SU-DHL-6 (cell line): ENCODE results near the gene MS4A6A.
"Not testable (repeated sequence)": the region's sequence is repeated elsewhere in the genome, so short reads cannot be mapped to it uniquely, and the experiment has no call there.

Source experiments
- H2AFZ ChIP-seq: fragments of 200-600 bp; sonication (generic); 2 replicates; pipeline ENCODE4 v1.6.1; 2014; ENCODE audit warnings: low read depth, mild to moderate bottlenecking, moderate library complexity, mixed read lengths, antibody characterized with exemption, low read length; ENCODE audit not compliant: severe bottlenecking
- H3F3A ChIP-seq: fragments of 200-600 bp; shearing (Covaris generic); 2 replicates; pipeline ENCODE4 v1.6.0; 2016; ENCODE audit warnings: antibody characterized with exemption, mild to moderate bottlenecking; ENCODE audit not compliant: insufficient read depth
- H3K27ac ChIP-seq: fragments of 200-600 bp; sonication (generic); 2 replicates; pipeline ENCODE4 v1.5.1; 2016; ENCODE audit warnings: low read depth, mild to moderate bottlenecking, low read length, moderate library complexity, mixed read lengths
- H3K27me3 ChIP-seq: fragments of 200-600 bp; sonication (generic), shearing (Covaris generic); 2 replicates; pipeline ENCODE4 v1.6.0; 2014; ENCODE audit warnings: mild to moderate bottlenecking, low read length
- H3K36me3 ChIP-seq: fragments of 200-600 bp; sonication (generic); 2 replicates; pipeline ENCODE4 v1.6.1; 2014; ENCODE audit warnings: mild to moderate bottlenecking, low read length, mixed read lengths
- H3K4me2 ChIP-seq: fragments of 300-600, 200-600 bp; shearing (Covaris generic), sonication (generic); 2 replicates; pipeline ENCODE4 v1.6.0; 2014; ENCODE audit warnings: low read length, low read depth, mild to moderate bottlenecking; ENCODE audit not compliant: poor library complexity, severe bottlenecking
- H3K4me3 ChIP-seq: fragments of 200-600 bp; sonication (generic); 2 replicates; pipeline ENCODE4 v1.5.1; 2014; ENCODE audit warnings: antibody characterized with exemption, low read length, mild to moderate bottlenecking, mixed read lengths; ENCODE audit not compliant: insufficient read depth, poor library complexity, severe bottlenecking
- H3K79me2 ChIP-seq: fragments of 200-600 bp; sonication (generic); 2 replicates; pipeline ENCODE4 v1.6.1; 2014; ENCODE audit warnings: mild to moderate bottlenecking, low read length, moderate library complexity; ENCODE audit not compliant: insufficient read depth
- H3K9ac ChIP-seq: fragments of 200-600 bp; sonication (generic); 2 replicates; pipeline ENCODE4 v1.7.0; 2014; ENCODE audit warnings: mild to moderate bottlenecking, low read length
- H3K9me2 ChIP-seq: fragments of 200-600 bp; sonication (generic); replicated peaks from 2 replicates; pipeline ENCODE4 v1.6.1; 2014; ENCODE audit warnings: low read length; ENCODE audit not compliant: insufficient read depth
- H3K9me3 ChIP-seq: fragments of 200-600 bp; sonication (generic); 2 replicates; pipeline ENCODE4 v1.6.1; 2014; ENCODE audit warnings: low read length, mixed read lengths; ENCODE audit not compliant: insufficient read depth
- H4K20me1 ChIP-seq: fragments of 200-600 bp; sonication (generic); 2 replicates; pipeline ENCODE4 v1.6.1; 2014; ENCODE audit warnings: low read depth, mild to moderate bottlenecking, antibody characterized with exemption, low read length, moderate library complexity, mixed read lengths
- EZH2phosphoT487 ChIP-seq: fragments of 200-600 bp; sonication (generic), shearing (Covaris generic); conservative IDR thresholded peaks from 2 replicates; pipeline ENCODE4 v1.6.1; 2018; ENCODE audit warnings: mild to moderate bottlenecking, antibody characterized with exemption, low read length, moderate library complexity, mixed read lengths
- TF ChIP-seq, protein P1 (sequence below): fragments of 200-600 bp; sonication (generic); IDR thresholded peaks from one replicate; pipeline ENCODE4 v1.5.1; 2017; ENCODE audit warnings: antibody characterized with exemption, mild to moderate bottlenecking, low read length, moderate library complexity; ENCODE audit not compliant: insufficient read depth, poor library complexity, severe bottlenecking

MS4A6A gene

DNA sequence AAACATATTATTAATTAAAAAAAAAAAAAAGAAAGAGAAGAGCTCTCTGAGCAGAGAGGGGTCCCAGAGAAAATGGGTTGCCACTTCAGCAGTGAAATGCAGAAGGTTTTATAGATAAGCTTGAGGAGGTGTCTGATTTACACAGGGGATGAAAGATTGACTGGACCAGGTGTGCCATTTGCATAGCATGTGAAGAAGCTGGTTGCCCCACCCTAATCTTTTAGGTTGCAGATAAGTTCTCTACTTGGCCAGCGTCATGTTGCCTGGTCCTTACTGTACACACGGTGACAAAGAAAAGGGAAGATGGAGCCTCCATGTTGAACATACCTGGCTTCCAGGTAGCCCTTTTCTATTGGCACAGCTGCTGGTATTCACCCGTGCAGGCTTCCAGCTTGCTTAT, 53.0 kb downstream of the MS4A6A start:
- no peaks in the 10 kb centered on the region for H3K9me2 ChIP-seq
- no peak overlapping the region for H3K27ac ChIP-seq
- no peak overlapping the region for H2AFZ ChIP-seq
- no peak overlapping the region for H3K9ac ChIP-seq
- H3K9me3 ChIP-seq = no peaks in the 10 kb centered on the region
- TF ChIP-seq, protein P1, sequence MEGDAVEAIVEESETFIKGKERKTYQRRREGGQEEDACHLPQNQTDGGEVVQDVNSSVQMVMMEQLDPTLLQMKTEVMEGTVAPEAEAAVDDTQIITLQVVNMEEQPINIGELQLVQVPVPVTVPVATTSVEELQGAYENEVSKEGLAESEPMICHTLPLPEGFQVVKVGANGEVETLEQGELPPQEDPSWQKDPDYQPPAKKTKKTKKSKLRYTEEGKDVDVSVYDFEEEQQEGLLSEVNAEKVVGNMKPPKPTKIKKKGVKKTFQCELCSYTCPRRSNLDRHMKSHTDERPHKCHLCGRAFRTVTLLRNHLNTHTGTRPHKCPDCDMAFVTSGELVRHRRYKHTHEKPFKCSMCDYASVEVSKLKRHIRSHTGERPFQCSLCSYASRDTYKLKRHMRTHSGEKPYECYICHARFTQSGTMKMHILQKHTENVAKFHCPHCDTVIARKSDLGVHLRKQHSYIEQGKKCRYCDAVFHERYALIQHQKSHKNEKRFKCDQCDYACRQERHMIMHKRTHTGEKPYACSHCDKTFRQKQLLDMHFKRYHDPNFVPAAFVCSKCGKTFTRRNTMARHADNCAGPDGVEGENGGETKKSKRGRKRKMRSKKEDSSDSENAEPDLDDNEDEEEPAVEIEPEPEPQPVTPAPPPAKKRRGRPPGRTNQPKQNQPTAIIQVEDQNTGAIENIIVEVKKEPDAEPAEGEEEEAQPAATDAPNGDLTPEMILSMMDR = no peak
- TF ChIP-seq EZH2phosphoT487 = no peak
- no peaks in the 10 kb centered on the region for H3K27me3 ChIP-seq
- no peaks in the 10 kb centered on the region for H3F3A ChIP-seq
- no peak overlapping the region for H3K4me2 ChIP-seq
- no peaks in the 10 kb centered on the region for H3K79me2 ChIP-seq
- H3K4me3 ChIP-seq = no peak overlapping the region
- no peaks in the 10 kb centered on the region for H4K20me1 ChIP-seq
- H3K36me3 ChIP-seq = no peaks in the 10 kb centered on the region

DNA sequence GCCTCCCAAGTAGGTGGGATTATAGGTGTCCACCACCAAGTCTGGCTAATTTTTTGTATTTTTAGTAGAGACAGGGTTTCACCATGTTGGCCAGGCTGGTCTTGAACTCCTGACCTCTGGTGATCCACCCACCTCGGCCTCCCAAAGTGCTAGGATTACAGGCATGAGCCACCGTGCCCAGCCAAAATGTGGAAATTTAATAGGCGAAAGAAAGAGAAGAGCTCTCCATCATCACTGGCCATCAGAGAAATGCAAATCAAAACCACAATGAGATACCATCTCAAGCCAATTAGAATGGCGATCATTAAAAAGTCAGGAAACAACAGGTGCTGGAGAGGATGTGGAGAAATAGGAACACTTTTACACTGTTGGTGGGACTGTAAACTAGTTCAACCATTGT, 54.0 kb downstream of the MS4A6A start:
- not testable (repeated sequence) for H4K20me1 ChIP-seq, H3K9ac ChIP-seq, H3K36me3 ChIP-seq, H3K9me2 ChIP-seq, H3K4me3 ChIP-seq, H2AFZ ChIP-seq, H3K27ac ChIP-seq, H3F3A ChIP-seq, H3K9me3 ChIP-seq, H3K4me2 ChIP-seq, H3K79me2 ChIP-seq, H3K27me3 ChIP-seq

DNA sequence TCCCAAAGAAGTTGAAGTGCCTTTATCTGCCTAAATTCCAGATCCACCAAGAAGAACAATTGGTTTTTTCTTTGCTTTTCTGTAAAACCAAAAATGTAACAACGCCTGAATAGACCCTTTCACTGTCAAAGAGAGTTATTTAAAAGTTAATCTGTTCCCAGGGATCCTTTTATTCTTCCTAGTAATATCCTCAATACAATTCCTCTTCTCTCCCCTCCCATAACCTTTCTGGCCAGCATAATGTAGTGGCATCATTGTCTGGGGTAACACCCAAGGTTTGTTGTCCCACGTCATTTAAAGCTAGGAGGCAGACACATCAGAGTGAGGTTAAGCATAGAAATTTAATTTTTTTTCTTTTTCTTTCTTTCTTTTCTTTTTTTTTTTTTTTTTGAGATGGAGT, 54.5 kb downstream of the MS4A6A start:
- no peaks in the 10 kb centered on the region for H3K36me3 ChIP-seq
- no peak overlapping the region for H3K9ac ChIP-seq
- H4K20me1 ChIP-seq = no peaks in the 10 kb centered on the region
- TF ChIP-seq EZH2phosphoT487 = no peak
- TF ChIP-seq, protein P1 = no peak
- H3K27ac ChIP-seq = no peak overlapping the region
- no peak overlapping the region for H3K4me2 ChIP-seq
- no peaks in the 10 kb centered on the region for H3K79me2 ChIP-seq
- H3K9me2 ChIP-seq = no peaks in the 10 kb centered on the region
- H3K9me3 ChIP-seq = no peaks in the 10 kb centered on the region
- H3K27me3 ChIP-seq = no peaks in the 10 kb centered on the region
- H3F3A ChIP-seq = no peaks in the 10 kb centered on the region
- H2AFZ ChIP-seq = no peak overlapping the region
- H3K4me3 ChIP-seq = no peak overlapping the region

DNA sequence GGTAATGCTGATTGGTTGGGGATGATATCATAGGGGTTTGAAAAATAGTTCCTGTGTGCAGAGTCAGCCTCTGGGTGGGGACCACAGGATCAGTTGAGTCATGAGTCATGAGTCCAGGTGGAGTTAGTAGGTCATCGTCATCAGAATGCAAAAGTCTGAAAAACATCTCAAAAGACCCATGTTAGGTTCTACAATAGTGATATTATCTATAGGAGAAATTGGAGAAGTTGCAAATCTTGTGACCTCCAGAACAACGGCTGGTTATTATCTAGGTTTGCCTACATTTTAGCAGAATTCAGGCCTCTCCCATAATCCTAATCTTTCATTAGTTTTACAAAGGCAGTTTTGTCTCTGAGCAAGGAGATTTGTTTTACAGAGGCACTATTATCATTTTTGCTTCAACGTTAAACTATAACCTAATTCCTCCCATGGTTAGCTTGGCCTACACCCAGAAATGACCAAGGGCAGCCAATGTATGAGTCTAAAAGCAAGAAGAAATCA, 55.5 kb downstream of the MS4A6A start:
- H3K9me2 ChIP-seq = no peaks in the 10 kb centered on the region
- no peak overlapping the region for H3K4me2 ChIP-seq
- no peak for TF ChIP-seq EZH2phosphoT487
- TF ChIP-seq, protein P1 = no peak
- H3K36me3 ChIP-seq = no peaks in the 10 kb centered on the region
- H3K9me3 ChIP-seq = no peaks in the 10 kb centered on the region
- H4K20me1 ChIP-seq = no peaks in the 10 kb centered on the region
- no peak overlapping the region for H3K9ac ChIP-seq
- H2AFZ ChIP-seq = no peak overlapping the region
- no peaks in the 10 kb centered on the region for H3F3A ChIP-seq
- no peak overlapping the region for H3K4me3 ChIP-seq
- no peak overlapping the region for H3K27ac ChIP-seq
- no peaks in the 10 kb centered on the region for H3K79me2 ChIP-seq
- H3K27me3 ChIP-seq = no peaks in the 10 kb centered on the region
